Activated T-helper 1 cell treated with anti-CD3 and anti-CD28 coated beads, Interleukin-12 subunit alpha, Interleukin-12 subunit beta, Interleukin-2, Interleukin-4 antibody, amounts not matched to agents 30 ng/mL and 10 ng/mL and 1 ng/mL, durations not matched to agents 14 hours and 24 hours and 36 hours (primary cell): ENCODE results near the gene BTRC. TPM values are rescaled to one million over a fixed set of nuclear protein-coding genes. Genes with fewer than 3 reads are reported as not detected.

Source experiments
- DNase-seq: peaks from one replicate; pipeline ENCODE4 v3.0.0; 2021; ENCODE audit warnings: low spot score
- H3K27ac Mint-ChIP-seq: one replicate; pipeline ENCODE4 v1.8.0; 2021; ENCODE audit warnings: mild to moderate bottlenecking, mixed read lengths
- H3K27me3 Mint-ChIP-seq: one replicate; pipeline ENCODE4 v1.8.0; 2022; ENCODE audit warnings: mild to moderate bottlenecking, moderate library complexity, mixed read lengths; ENCODE audit not compliant: insufficient read depth
- H3K36me3 Mint-ChIP-seq: one replicate; pipeline ENCODE4 v1.8.0; 2021; ENCODE audit warnings: low read depth, mixed read lengths
- H3K4me1 Mint-ChIP-seq: one replicate; pipeline ENCODE4 v1.8.0; 2021; ENCODE audit warnings: low read depth, mixed read lengths
- H3K4me3 Mint-ChIP-seq: one replicate; pipeline ENCODE4 v1.8.0; 2021; ENCODE audit warnings: mild to moderate bottlenecking, moderate library complexity, mixed read lengths
- H3K9me3 Mint-ChIP-seq: one replicate; pipeline ENCODE4 v1.8.0; 2021; ENCODE audit warnings: mixed read lengths
- intact Hi-C: fragments of 100-400 bp; cut with micrococcal nuclease; formaldehyde crosslinking; loops from one replicate; pipeline ENCODE4 v1.15.1; 2024
- total RNA-seq: library from RNA; stranded (reverse); gene quantifications from 2 replicates; pipeline ENCODE4 v1.2.3, GENCODE V29; 2022

The BTRC gene
- total RNA-seq, 1 donor from 2014 or later: 22.2 TPM

GRCh38 chr10:101442456-101442800, 88.5 kb downstream of the BTRC start:
- Mint-ChIP-seq H3K27me3 (no peaks in the 10 kb centered on the region), H3K4me1 (no peaks in the 10 kb centered on the region), H3K9me3 (no peaks in the 10 kb centered on the region), H3K36me3 (no peaks in the 10 kb centered on the region), H3K27ac (no peak overlapping the region), H3K4me3 (no peak overlapping the region)
- no peak for DNase-seq
- intact Hi-C loops: loop anchor here (1.0 to 5.0 kb wide), 4 partner anchors 141 to 280 kb away; no protein-coding TSS in a partner anchor

DNA sequence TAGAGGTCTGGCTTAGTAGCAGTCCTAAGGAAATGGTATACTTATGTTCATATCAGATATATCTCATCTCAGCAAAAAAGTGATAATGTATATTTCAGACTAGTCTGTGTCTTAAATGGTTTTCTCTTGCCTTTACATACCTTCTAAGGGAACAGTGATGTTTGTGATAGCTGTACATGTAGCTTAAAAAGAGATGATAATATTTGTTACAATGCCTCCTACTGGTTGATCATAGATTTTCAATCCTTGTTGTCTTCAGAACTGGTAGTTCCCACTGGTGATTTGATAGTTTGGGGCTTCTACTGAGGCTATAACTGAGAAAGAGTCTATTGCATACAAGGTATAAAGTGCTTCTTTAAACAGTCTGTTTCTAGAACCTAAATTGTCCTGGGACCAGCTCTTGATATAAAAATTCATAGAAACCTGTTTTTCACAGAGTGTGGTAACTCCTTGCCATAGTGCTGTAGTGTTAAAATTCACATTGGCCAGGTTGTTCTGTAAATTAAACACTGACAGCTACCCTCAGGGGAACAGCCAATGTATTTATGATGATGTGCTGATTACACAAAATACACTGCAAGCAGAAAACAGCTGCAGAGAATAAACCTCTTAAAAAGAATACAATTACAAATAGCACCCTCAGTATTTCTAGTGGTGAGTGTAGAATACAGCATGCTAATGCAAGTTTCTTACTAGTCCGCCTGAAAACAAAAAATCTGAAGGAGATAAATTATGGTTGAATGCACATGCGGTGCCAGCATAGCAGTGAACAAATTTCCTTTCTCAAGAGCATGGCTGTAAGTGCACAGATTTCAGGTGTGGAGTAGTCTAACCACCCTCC, 90.3 kb downstream of the BTRC start:
- no peak overlapping the region for H3K27ac Mint-ChIP-seq
- no peak overlapping the region for H3K4me3 Mint-ChIP-seq
- DNase-seq: no peak
- H3K4me1 Mint-ChIP-seq: no peaks in the 10 kb centered on the region
- intact Hi-C loops: loop anchor here (5.0 kb wide), 1 partner anchor 282 kb away; no protein-coding TSS in a partner anchor
- H3K27me3 Mint-ChIP-seq: peaks cover 7% of the 10 kb centered on the region
- no peaks in the 10 kb centered on the region for H3K9me3 Mint-ChIP-seq
- no peaks in the 10 kb centered on the region for H3K36me3 Mint-ChIP-seq

DNA sequence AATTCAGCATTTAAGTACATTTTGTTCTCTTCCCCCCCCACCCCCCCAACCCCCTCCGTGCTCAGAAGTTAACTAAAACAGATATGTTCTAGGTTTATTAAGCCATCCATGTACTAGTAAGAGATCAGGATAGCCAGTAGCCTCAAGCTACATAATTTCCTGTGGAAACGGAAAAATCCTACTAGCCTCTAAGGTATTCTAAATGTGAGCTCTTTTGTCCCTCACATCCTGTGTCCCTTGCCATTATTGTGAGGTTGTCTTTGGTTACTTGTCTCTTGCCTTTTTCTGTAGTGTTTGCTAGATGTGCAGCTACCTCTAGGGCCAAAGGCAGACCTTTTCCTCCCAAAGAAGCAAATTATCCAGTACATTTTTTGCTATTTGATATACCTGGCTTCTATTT, 92.1 kb downstream of the BTRC start:
- no peaks in the 10 kb centered on the region for H3K9me3 Mint-ChIP-seq
- no peak for DNase-seq
- H3K27me3 Mint-ChIP-seq: peaks cover 10% of the 10 kb centered on the region
- intact Hi-C loops: no loop called here
- H3K36me3 Mint-ChIP-seq: no peaks in the 10 kb centered on the region
- no peak overlapping the region for H3K4me3 Mint-ChIP-seq
- peaks cover under 1% of the 10 kb centered on the region for H3K4me1 Mint-ChIP-seq
- H3K27ac Mint-ChIP-seq: no peak overlapping the region

- Mint-ChIP-seq H3K9me3 (no peaks in the 10 kb centered on the region), H3K27me3 (peaks cover 15% of the 10 kb centered on the region), H3K4me3 (no peak overlapping the region), H3K27ac (no peak overlapping the region), H3K36me3 (no peaks in the 10 kb centered on the region), H3K4me1 (peaks cover 5% of the 10 kb centered on the region)
- intact Hi-C loops: no loop called here
- DNase-seq: no peak
Measured at GRCh38 chr10:101446947-101447346, 93.0 kb downstream of the BTRC start.

DNA sequence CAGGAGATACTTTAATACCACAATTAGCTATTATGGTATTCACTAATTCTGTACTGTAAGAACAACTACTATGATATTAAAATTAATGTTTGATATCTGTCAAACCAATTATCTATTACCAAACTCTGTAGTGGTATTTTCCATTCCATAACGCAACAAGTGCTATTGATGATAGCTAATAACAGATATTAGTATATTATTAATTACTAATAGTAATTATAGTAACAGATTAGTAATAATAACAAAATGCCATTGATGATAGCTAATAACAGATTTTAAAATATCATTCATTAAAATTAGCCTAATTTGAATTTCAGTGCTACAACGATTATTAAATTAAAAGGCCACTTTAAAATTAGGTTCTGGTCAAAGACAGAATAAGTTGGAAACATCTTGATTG, 93.5 kb downstream of the BTRC start:
- Mint-ChIP-seq H3K27ac (no peak overlapping the region), H3K27me3 (peaks cover 15% of the 10 kb centered on the region), H3K9me3 (no peaks in the 10 kb centered on the region), H3K4me3 (no peak overlapping the region), H3K4me1 (peaks cover 5% of the 10 kb centered on the region), H3K36me3 (no peaks in the 10 kb centered on the region)
- no peak for DNase-seq
- intact Hi-C loops: no loop called here

DNA sequence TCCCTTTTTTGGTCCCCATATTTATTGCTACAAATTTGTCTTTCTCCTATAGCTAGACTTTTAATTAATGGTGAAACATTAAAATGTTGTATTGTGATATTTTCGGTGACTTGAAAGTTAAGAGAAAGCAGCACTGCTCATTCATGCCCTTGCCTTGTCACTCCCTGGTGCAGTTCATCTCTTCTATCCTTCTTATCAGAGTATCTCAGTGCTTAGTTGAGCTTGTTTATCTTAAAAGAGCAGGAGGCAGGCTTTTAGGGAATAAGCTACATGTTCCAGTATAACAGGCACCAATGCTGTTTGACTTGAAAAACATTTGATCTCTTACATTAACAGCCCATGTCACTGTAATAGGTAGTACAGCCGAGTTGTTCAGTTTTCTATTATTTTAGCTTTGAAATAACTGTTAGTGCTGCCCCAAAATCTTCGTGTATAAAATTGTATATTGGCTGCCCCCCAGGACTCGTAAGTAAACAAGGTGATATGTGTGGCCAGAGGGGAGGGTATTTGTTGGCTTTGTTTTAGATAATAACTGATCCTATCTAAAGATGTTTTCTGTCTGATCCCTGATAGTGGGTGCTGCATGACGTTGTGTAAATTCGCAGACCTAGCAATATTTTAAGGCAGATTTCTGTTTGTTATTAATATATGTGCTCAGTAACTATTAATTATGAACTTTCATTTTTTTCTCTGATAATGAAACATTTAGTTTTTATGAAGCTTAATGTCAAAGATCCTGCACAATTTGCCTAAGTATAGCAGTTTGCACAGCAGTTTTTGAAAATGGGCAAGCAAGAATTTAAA, 96.5 kb downstream of the BTRC start:
- no peaks in the 10 kb centered on the region for H3K9me3 Mint-ChIP-seq
- peaks cover 19% of the 10 kb centered on the region for H3K4me1 Mint-ChIP-seq
- peaks cover 15% of the 10 kb centered on the region for H3K27me3 Mint-ChIP-seq
- intact Hi-C loops: no loop called here
- no peak overlapping the region for H3K27ac Mint-ChIP-seq
- H3K4me3 Mint-ChIP-seq: no peak overlapping the region
- no peak for DNase-seq
- no peaks in the 10 kb centered on the region for H3K36me3 Mint-ChIP-seq

DNA sequence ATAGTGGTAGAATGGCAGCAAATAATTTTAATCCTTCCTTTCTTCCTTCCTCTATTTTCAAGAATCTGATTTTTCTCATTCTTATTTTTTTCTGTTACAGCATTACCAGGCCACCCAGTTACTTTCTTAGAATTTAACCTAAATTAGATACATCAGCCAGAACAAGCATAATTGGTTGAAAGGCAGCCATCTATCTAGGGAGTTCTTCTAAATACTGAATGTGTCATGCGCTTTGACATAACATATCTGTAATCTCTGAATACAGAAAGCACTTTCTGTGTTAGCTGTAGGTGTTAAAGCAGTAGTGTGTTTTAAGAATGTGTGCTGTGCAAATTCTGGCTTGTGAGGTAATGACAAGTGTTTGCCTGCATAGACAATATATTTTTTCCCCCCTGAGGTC, 97.3 kb downstream of the BTRC start:
- intact Hi-C loops: no loop called here
- Mint-ChIP-seq H3K4me1 (peaks cover 19% of the 10 kb centered on the region), H3K27ac (no peak overlapping the region), H3K9me3 (no peaks in the 10 kb centered on the region), H3K4me3 (no peak overlapping the region), H3K36me3 (no peaks in the 10 kb centered on the region), H3K27me3 (peaks cover 18% of the 10 kb centered on the region)
- no peak for DNase-seq

- no peaks in the 10 kb centered on the region for H3K9me3 Mint-ChIP-seq
- no peak for DNase-seq
- H3K27me3 Mint-ChIP-seq: peaks cover 19% of the 10 kb centered on the region
- no peak overlapping the region for H3K27ac Mint-ChIP-seq
- intact Hi-C loops: no loop called here
- no peaks in the 10 kb centered on the region for H3K36me3 Mint-ChIP-seq
- peaks cover 19% of the 10 kb centered on the region for H3K4me1 Mint-ChIP-seq
- no peak overlapping the region for H3K4me3 Mint-ChIP-seq
Measured at GRCh38 chr10:101451667-101452069, 97.7 kb downstream of the BTRC start.

DNA sequence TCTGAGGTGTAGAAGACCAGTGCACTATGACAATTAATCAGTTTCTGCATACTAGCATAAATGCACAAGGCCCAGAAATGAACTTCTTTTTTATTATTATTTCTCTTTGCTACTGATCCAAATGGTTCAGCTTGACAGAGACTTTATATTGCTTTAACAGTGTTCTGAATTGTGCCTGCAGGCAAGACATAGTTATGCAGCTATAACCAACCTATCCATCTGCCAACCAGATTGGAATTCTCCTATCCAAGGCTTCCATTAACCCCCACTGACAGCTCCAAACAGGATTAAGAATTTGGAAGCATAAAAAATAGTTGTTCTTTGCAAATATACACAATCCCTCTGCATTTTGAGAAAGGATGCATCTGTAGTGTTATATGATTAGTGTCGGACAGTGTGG, 98.2 kb downstream of the BTRC start:
- intact Hi-C loops: no loop called here

GRCh38 chr10:101452593-101452992, 98.6 kb downstream of the BTRC start:
- H3K27me3 Mint-ChIP-seq: peaks cover 19% of the 10 kb centered on the region
- peaks cover 19% of the 10 kb centered on the region for H3K4me1 Mint-ChIP-seq
- H3K4me3 Mint-ChIP-seq: no peak overlapping the region
- intact Hi-C loops: no loop called here
- no peaks in the 10 kb centered on the region for H3K36me3 Mint-ChIP-seq
- no peak overlapping the region for H3K27ac Mint-ChIP-seq
- no peaks in the 10 kb centered on the region for H3K9me3 Mint-ChIP-seq
- no peak for DNase-seq

More for the DNA sequence above, 98.2 kb downstream of the BTRC start:
- H3K4me3 Mint-ChIP-seq: no peak overlapping the region
- no peaks in the 10 kb centered on the region for H3K36me3 Mint-ChIP-seq
- DNase-seq: no peak
- H3K27ac Mint-ChIP-seq: no peak overlapping the region
- peaks cover 19% of the 10 kb centered on the region for H3K4me1 Mint-ChIP-seq
- H3K27me3 Mint-ChIP-seq: peaks cover 19% of the 10 kb centered on the region
- H3K9me3 Mint-ChIP-seq: no peaks in the 10 kb centered on the region

- intact Hi-C loops: no loop called here
- Mint-ChIP-seq H3K27ac (no peak overlapping the region), H3K4me1 (peaks cover 19% of the 10 kb centered on the region), H3K4me3 (no peak overlapping the region), H3K27me3 (peaks cover 19% of the 10 kb centered on the region), H3K9me3 (no peaks in the 10 kb centered on the region), H3K36me3 (no peaks in the 10 kb centered on the region)
- no peak for DNase-seq
Measured at GRCh38 chr10:101453318-101453717, 99.4 kb downstream of the BTRC start.

- no peak for DNase-seq
- Mint-ChIP-seq H3K27me3 (peaks cover 17% of the 10 kb centered on the region), H3K27ac (no peak overlapping the region), H3K9me3 (no peaks in the 10 kb centered on the region), H3K36me3 (no peaks in the 10 kb centered on the region), H3K4me1 (peaks cover 19% of the 10 kb centered on the region), H3K4me3 (no peak overlapping the region)
- intact Hi-C loops: no loop called here
Measured at GRCh38 chr10:101453791-101454718, 100.1 kb downstream of the BTRC start.
